Thyroid gland (tissue), 4 donors: ENCODE results near the gene DMD.

Source experiments
- CTCF ChIP-seq, 6 experiments: fragments of 200-600 bp in 3 of 6; fragments of 450-650 bp in 3 of 6; sonication (generic) in 3 of 6; IDR thresholded peaks; one replicate each; pipeline ENCODE4 v1.5.1; 2016 to 2019; ENCODE audit warnings: antibody characterized with exemption in 6 of 6, mild to moderate bottlenecking in 2 of 6, inconsistent platforms in 1 of 6, moderate library complexity in 1 of 6
- POLR2A ChIP-seq, 2 donors: fragments of 450-650 bp; IDR thresholded peaks; one replicate each; pipeline ENCODE4 v1.6.1; 2017; ENCODE audit warnings: antibody characterized with exemption in 2 of 2, mild to moderate bottlenecking in 2 of 2, moderate library complexity in 1 of 2

GRCh38 chrX:32084757-32085156 is 1126.6 kb downstream of the DMD start:
- TF ChIP-seq CTCF (IDR thresholded peaks at IDR 0.05): no peak
- no peak for TF ChIP-seq POLR2A (IDR thresholded peaks at IDR 0.05)
